HEK293T (cell line): ENCODE measurements around the gene TMEM171.

ENCODE experiments used
- CTCF ChIA-PET: fragments of 350-600 bp; formaldehyde crosslinking; extraction: SDS; loops from one replicate; lab custom pipeline; 2021; ENCODE audit warnings: antibody characterized with exemption, inconsistent platforms; lab: Yijun Ruan, JAX
- POLR2A ChIA-PET: fragments of 350-600 bp; formaldehyde crosslinking; extraction: SDS; loops from one replicate; lab custom pipeline; 2020; ENCODE audit warnings: antibody characterized with exemption, inconsistent platforms; lab: Yijun Ruan, JAX
- DNase-seq: peaks from one replicate; pipeline ENCODE4 v3.0.0; 2012; ENCODE audit warnings: mixed read lengths; ENCODE audit errors: extremely low spot score
- ARNT ChIP-seq: fragments of 450-650 bp; IDR thresholded peaks from 2 replicates; pipeline ENCODE4 v1.6.1; 2017; ENCODE audit warnings: mild to moderate bottlenecking
- BHLHE40 ChIP-seq: fragments of 450-650 bp; IDR thresholded peaks from 2 replicates; pipeline ENCODE4 v1.6.1; 2016; ENCODE audit warnings: mild to moderate bottlenecking, moderate library complexity, borderline replicate concordance
- CTBP1 ChIP-seq: fragments of 450-650 bp; IDR thresholded peaks from 2 replicates; pipeline ENCODE4 v1.6.1; 2016; ENCODE audit warnings: borderline replicate concordance
- ELF4 ChIP-seq: fragments of 450-650 bp; IDR thresholded peaks from 2 replicates; pipeline ENCODE4 v1.6.1; 2017; ENCODE audit warnings: antibody characterized with exemption
- FOXA1 ChIP-seq: fragments of 450-650 bp; IDR thresholded peaks from 2 replicates; pipeline ENCODE4 v1.6.1; 2016; ENCODE audit warnings: mild to moderate bottlenecking
- FOXK2 ChIP-seq: fragments of 450-650 bp; IDR thresholded peaks from 2 replicates; pipeline ENCODE4 v1.6.1; 2016; ENCODE audit warnings: mild to moderate bottlenecking
- FOXM1 ChIP-seq: fragments of 450-650 bp; IDR thresholded peaks from 2 replicates; pipeline ENCODE4 v1.6.1; 2017; ENCODE audit warnings: mild to moderate bottlenecking, borderline replicate concordance
- HDGF ChIP-seq: fragments of 450-650 bp; IDR thresholded peaks from 2 replicates; pipeline ENCODE4 v1.6.1; 2017; ENCODE audit warnings: antibody characterized with exemption, borderline replicate concordance
- L3MBTL2 ChIP-seq: fragments of 450-650 bp; conservative IDR thresholded peaks from 2 replicates; pipeline ENCODE4 v1.6.1; 2016; ENCODE audit warnings: mild to moderate bottlenecking
- LEF1 ChIP-seq: fragments of 450-650 bp; IDR thresholded peaks from 2 replicates; pipeline ENCODE4 v1.6.1; 2017; ENCODE audit warnings: mild to moderate bottlenecking, borderline replicate concordance
- NFRKB ChIP-seq: fragments of 450-650 bp; IDR thresholded peaks from 2 replicates; pipeline ENCODE4 v1.6.1; 2016; ENCODE audit warnings: mild to moderate bottlenecking, moderate library complexity
- PKNOX1 ChIP-seq: fragments of 450-650 bp; IDR thresholded peaks from 2 replicates; pipeline ENCODE4 v1.6.1; 2016
- SP1 ChIP-seq: fragments of 450-650 bp; IDR thresholded peaks from 2 replicates; pipeline ENCODE4 v1.6.1; 2017
- SUZ12 ChIP-seq: fragments of 450-650 bp; IDR thresholded peaks from 2 replicates; pipeline ENCODE4 v1.6.1; 2016; ENCODE audit warnings: mild to moderate bottlenecking
- TARDBP ChIP-seq: fragments of 450-650 bp; IDR thresholded peaks from 2 replicates; pipeline ENCODE4 v1.6.1; 2016
- ZNF384 ChIP-seq: fragments of 450-650 bp; IDR thresholded peaks from 2 replicates; pipeline ENCODE4 v1.6.1; 2016

Gene TMEM171

GRCh38 chr5:73119451-73120157, 771 bp upstream of the TMEM171 start:
- DNase-seq: no peak
- ChIA-PET POLR2A (no interaction called here), CTCF (no interaction called here)
- no peak for TF ChIP-seq ZNF384
- TF ChIP-seq SP1: no peak
- no peak for TF ChIP-seq FOXA1
- no peak for TF ChIP-seq ARNT
- no peak for TF ChIP-seq NFRKB
- TF ChIP-seq PKNOX1: no peak
- no peak for TF ChIP-seq HDGF

- TF ChIP-seq PKNOX1 (no peak), SUZ12 (no peak), LEF1 (no peak), ZNF384 (no peak)
- CTCF ChIA-PET: interaction anchor here (0.7 kb wide), 1 partner anchor 417 kb away, joined by 3 read pairs; no protein-coding TSS in a partner anchor
- DNase-seq: no peak
- POLR2A ChIA-PET: interaction anchor here (0.8 kb wide), 1 partner anchor 95 kb away, joined by 3 read pairs; no protein-coding TSS in a partner anchor
These were observed 716 bp downstream of the TMEM171 start for GRCh38 chr5:73121119-73121463.

DNA sequence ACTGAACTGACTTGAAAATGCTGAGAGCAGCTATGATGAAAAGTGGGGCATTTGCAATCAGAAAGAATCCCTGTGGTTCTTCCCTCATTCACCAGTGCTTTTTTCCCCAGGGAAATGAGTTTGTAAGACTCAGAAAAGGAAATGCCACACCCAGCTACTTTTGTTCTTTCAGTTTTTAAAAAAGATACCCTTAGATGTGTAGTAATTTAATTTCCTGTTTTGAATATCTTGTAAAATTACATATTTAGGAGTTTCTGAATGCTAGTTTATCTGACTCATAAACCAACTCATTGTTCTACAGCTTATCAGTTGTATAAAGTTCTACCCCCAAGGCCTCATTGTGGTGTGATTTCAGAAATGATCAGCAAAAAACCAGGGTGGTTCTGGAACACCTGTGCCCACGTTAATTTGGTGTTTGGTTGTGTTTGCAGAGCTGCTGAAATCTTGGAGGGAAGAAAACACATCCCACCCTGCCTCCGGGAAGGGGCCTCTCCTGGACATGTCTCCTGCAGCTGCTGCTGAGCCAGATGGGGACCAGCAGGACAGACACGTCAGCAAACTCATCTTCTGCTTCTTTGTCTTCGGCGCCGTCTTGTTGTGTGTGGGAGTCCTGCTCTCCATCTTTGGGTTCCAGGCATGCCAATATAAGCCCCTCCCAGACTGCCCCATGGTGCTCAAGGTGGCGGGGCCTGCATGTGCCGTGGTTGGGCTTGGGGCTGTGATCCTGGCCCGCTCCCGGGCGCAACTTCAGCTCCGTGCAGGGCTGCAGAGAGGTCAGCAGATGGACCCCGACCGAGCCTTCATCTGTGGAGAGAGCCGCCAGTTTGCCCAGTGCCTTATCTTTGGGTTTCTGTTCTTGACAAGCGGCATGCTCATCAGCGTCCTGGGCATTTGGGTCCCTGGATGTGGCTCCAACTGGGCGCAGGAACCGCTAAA, 2.8 kb downstream of the TMEM171 start:
- TF ChIP-seq CTBP1: no peak
- ChIA-PET CTCF (interaction anchor here (1.0 kb wide), 1 partner anchor 48 kb away, joined by 3 read pairs; no protein-coding TSS in a partner anchor), POLR2A (no interaction called here)
- DNase-seq: no peak

DNA sequence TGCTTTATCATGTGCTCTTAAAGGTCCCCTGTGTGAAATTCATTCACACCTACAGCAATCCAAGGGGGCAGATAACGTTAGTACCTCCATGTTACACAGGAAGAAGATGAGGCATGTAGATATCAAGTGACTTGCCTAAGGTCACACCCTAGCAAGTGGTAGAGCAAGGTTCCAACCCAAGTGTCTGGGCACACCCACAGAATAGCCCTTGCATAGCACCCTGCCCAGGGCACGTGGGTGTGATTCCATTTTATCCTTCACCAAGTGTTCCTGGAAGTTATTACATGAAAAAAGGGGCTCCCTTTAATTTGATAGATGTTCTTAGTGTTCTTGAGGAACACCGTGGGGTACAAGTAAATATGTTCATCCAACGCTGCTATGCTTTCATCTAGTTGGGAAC, 4.9 kb downstream of the TMEM171 start:
- no peak for DNase-seq
- no peak for TF ChIP-seq CTBP1
- no peak for TF ChIP-seq PKNOX1
- TF ChIP-seq HDGF: no peak
- TF ChIP-seq ELF4: no peak
- no peak for TF ChIP-seq L3MBTL2
- POLR2A ChIA-PET: no interaction called here
- CTCF ChIA-PET: interaction anchor here (0.6 kb wide), 1 partner anchor 11 kb away, joined by 3 read pairs; no protein-coding TSS in a partner anchor

DNA sequence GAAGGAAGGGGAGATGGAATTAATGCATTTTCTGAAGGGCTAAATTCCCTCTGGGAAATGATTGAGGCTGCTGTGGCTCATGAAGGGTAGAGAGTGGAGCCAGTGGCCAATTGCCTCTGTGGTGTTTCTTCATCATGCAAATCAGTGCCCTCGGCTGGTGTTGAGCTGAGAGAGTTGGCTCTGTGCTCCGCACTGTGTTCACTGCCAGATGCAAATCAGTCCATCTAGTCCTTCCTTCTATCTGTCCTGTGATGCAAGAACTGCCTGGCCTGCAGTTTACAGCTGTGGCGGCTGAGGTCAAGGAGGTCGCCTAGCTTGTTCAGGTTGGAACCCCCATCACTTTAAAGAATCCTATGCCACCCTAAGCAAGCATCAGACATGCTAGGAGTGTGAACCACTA, 6.0 kb downstream of the TMEM171 start:
- CTCF ChIA-PET: no interaction called here
- no peak for TF ChIP-seq ELF4
- no peak for TF ChIP-seq TARDBP
- no peak for TF ChIP-seq HDGF
- TF ChIP-seq BHLHE40: no peak
- no peak for TF ChIP-seq SP1
- no peak for TF ChIP-seq SUZ12
- no peak for TF ChIP-seq PKNOX1
- no peak for TF ChIP-seq L3MBTL2
- no peak for TF ChIP-seq FOXM1
- TF ChIP-seq ZNF384: no peak
- TF ChIP-seq FOXK2: no peak
- no peak for TF ChIP-seq LEF1
- no peak for TF ChIP-seq CTBP1
- no peak for TF ChIP-seq ARNT
- TF ChIP-seq FOXA1: no peak
- no peak for TF ChIP-seq NFRKB
- DNase-seq: no peak
- POLR2A ChIA-PET: no interaction called here

DNA sequence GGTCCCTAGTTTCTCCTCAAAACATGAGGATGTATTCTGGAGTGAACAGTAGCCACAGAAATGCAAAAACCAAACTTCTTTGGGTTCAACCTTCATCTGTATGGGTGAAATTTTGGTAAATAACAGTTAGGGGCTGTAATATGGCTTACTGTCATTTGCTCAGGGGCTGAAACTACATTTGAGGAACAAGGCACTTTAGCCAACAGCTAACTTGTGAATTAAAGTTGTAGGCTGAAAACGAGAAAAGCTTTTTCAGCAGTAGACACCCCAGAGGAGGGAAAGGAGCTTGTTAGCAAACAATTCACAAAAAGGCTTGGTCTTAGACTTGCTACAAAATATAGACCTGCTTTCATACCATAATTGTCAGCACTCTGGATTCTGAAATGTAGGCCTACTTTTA, 6.6 kb downstream of the TMEM171 start:
- CTCF ChIA-PET: no interaction called here
- TF ChIP-seq FOXM1 (no peak), ARNT (no peak), ZNF384 (no peak), SP1 (no peak)

More for the DNA sequence above, 6.6 kb downstream of the TMEM171 start:
- no peak for DNase-seq
- POLR2A ChIA-PET: no interaction called here
